AG09309 (cell line): ENCODE measurements around the gene DCBLD2.

Source experiments
- DNase-seq: peaks from one replicate; pipeline ENCODE4 v3.0.0-alpha.2; 2010; ENCODE audit warnings: low read depth
- H3K4me3 ChIP-seq: 2 replicates; pipeline ENCODE4 v1.5.1; 2011; ENCODE audit warnings: mild to moderate bottlenecking, low read depth, low read length, moderate library complexity; ENCODE audit not compliant: control insufficient read depth
- CTCF ChIP-seq: IDR thresholded peaks from 2 replicates; pipeline ENCODE4 v1.5.1; 2011; ENCODE audit warnings: mild to moderate bottlenecking, low read depth, low read length, inconsistent platforms; ENCODE audit not compliant: insufficient read depth, control insufficient read depth; ENCODE audit errors: missing control alignments

Gene DCBLD2

GRCh38 chr3:98829246-98829832, 72.2 kb downstream of the DCBLD2 start:
- no peak for TF ChIP-seq CTCF
- DNase-seq, result no peak
- no peak overlapping the region for H3K4me3 ChIP-seq

- no peak overlapping the region for H3K4me3 ChIP-seq
- DNase-seq, result no peak
- no peak for TF ChIP-seq CTCF
Observed at GRCh38 chr3:98827221-98827920, 74.1 kb downstream of the DCBLD2 start.

- DNase-seq, result no peak
- no peak for TF ChIP-seq CTCF
- H3K4me3 ChIP-seq, result no peak overlapping the region
Observed at GRCh38 chr3:98826126-98826525, 75.4 kb downstream of the DCBLD2 start.

- no peak overlapping the region for H3K4me3 ChIP-seq
- DNase-seq, result no peak
- TF ChIP-seq CTCF, result peak; percentile 28
Observed at GRCh38 chr3:98824256-98824655, 77.2 kb downstream of the DCBLD2 start.

GRCh38 chr3:98823791-98824190, 77.7 kb downstream of the DCBLD2 start:
- DNase-seq, result no peak
- TF ChIP-seq CTCF, result no peak
- no peak overlapping the region for H3K4me3 ChIP-seq

GRCh38 chr3:98821063-98821462, 80.4 kb downstream of the DCBLD2 start:
- no peak for TF ChIP-seq CTCF
- H3K4me3 ChIP-seq, result no peak overlapping the region
- DNase-seq, result no peak
